Gastroesophageal sphincter (tissue), 4 donors: ENCODE data around the gene GPR78. TPM values are rescaled to one million over a fixed set of nuclear protein-coding genes. Genes with fewer than 3 reads are reported as not detected.

Source experiments
- ATAC-seq: fragments of 150-250 bp; one replicate; pipeline ENCODE4 v1.9.1; 2016; ENCODE audit warnings: mild to moderate bottlenecking, moderate library complexity
- H3K27ac ChIP-seq, 4 donors: fragments of 200-600 bp; sonication (generic) in 3 of 4; 1 replicate in 3 of 4; 2 replicates in 1 of 4; pipeline ENCODE4 v1.5.1; 2016 to 2019
- H3K27me3 ChIP-seq: fragments of 200-600 bp; sonication (generic); one replicate; pipeline ENCODE4 v1.5.1; 2019
- H3K36me3 ChIP-seq, 2 donors: fragments of 200-600 bp; sonication (generic); one replicate each; pipeline ENCODE4 v1.5.1; 2019; ENCODE audit warnings: control low read depth in 1 of 2
- H3K4me1 ChIP-seq, 3 donors: fragments of 200-600 bp; sonication (generic); 1 replicate in 2 of 3; 2 replicates in 1 of 3; pipeline ENCODE4 v1.5.1; 2016 to 2019; ENCODE audit warnings: control low read depth in 2 of 3
- H3K4me3 ChIP-seq, 2 donors: fragments of 200-600 bp; sonication (generic); one replicate each; pipeline ENCODE4 v1.5.1; 2019; ENCODE audit warnings: mild to moderate bottlenecking in 1 of 2, moderate library complexity in 1 of 2
- H3K9me3 ChIP-seq, 3 donors: fragments of 200-600 bp; sonication (generic); one replicate each; pipeline ENCODE4 v1.5.1; 2017 to 2019; ENCODE audit warnings: control low read depth in 2 of 3
- CTCF ChIP-seq, 4 experiments: fragments of 200-600 bp in 2 of 4; fragments of 450-650 bp in 2 of 4; sonication (generic) in 1 of 4; IDR thresholded peaks; one replicate each; pipeline ENCODE4 v1.5.1; 2017 to 2019; ENCODE audit warnings: antibody characterized with exemption in 4 of 4, mild to moderate bottlenecking in 2 of 4, moderate library complexity in 2 of 4
- EP300 ChIP-seq: sonication (generic); formaldehyde crosslinking; IDR thresholded peaks from one replicate; pipeline ENCODE4 v1.6.1; 2017; ENCODE audit warnings: antibody characterized with exemption, mild to moderate bottlenecking
- POLR2A ChIP-seq, 2 donors: fragments of 450-650 bp; IDR thresholded peaks; one replicate each; pipeline ENCODE4 v1.6.1; 2017; ENCODE audit warnings: antibody characterized with exemption in 2 of 2, mild to moderate bottlenecking in 2 of 2, moderate library complexity in 1 of 2
- POLR2AphosphoS5 ChIP-seq: sonication (generic); formaldehyde crosslinking; IDR thresholded peaks from one replicate; pipeline ENCODE4 v1.6.1; 2017; ENCODE audit warnings: antibody characterized with exemption
- WGBS, 2 donors: methylation state at CpG; one replicate each; pipeline ENCODE4 v1.1.5; 2018; ENCODE audit warnings: low coverage in 1 of 2; 5-methylcytosine and 5-hydroxymethylcytosine counted together
- total RNA-seq, 4 donors: library from RNA; depleted of rRNA; stranded (reverse); fragments of >200 nt; gene quantifications; one replicate each; pipeline ENCODE4 v1.1.0, GENCODE V29; 2016

Gene GPR78
- total RNA-seq, 4 donors from 2014 or later, result not detected

GRCh38 chr4:8597791-8598190 is 17.6 kb downstream of the GPR78 start:
- 76% methylated on average over 2 of the region's 15 CpGs; no CpG with 5 or more reads in 1 of the 2 donors for WGBS, 2 donors
- no peak for TF ChIP-seq POLR2AphosphoS5
- TF ChIP-seq POLR2A (IDR thresholded peaks at IDR 0.05), result no peak
- no peak for TF ChIP-seq CTCF (IDR thresholded peaks at IDR 0.05)
- TF ChIP-seq EP300, result no peak
- Histone ChIP-seq H3K9me3 (no peaks in the 10 kb centered on the region), H3K4me3 (no peak overlapping the region), H3K27ac (no peak overlapping the region), H3K36me3 (no peaks in the 10 kb centered on the region), H3K4me1 (peaks cover 0 to 9% (median 0%) of the 10 kb centered on the region in 3 donors), H3K27me3 (peaks cover 51% of the 10 kb centered on the region)
- ATAC-seq, result no peak

GRCh38 chr4:8598391-8599090 is 18.3 kb downstream of the GPR78 start:
- 57 to 100% methylated on average over 1 to 3 of the region's 19 CpGs for WGBS, 2 donors
- Histone ChIP-seq H3K27me3 (peaks cover 45% of the 10 kb centered on the region), H3K27ac (no peak overlapping the region), H3K4me3 (no peak overlapping the region), H3K4me1 (peaks cover 0 to 3% (median 0%) of the 10 kb centered on the region in 3 donors), H3K9me3 (no peaks in the 10 kb centered on the region), H3K36me3 (no peaks in the 10 kb centered on the region)
- ATAC-seq, result no peak
- TF ChIP-seq CTCF (IDR thresholded peaks at IDR 0.05) (no peak), EP300 (no peak), POLR2AphosphoS5 (no peak), POLR2A (IDR thresholded peaks at IDR 0.05) (no peak)

GRCh38 chr4:8599091-8599460 is 18.9 kb downstream of the GPR78 start:
- H3K36me3 ChIP-seq, result no peaks in the 10 kb centered on the region
- H3K4me3 ChIP-seq, result no peak overlapping the region
- H3K27ac ChIP-seq, result no peak overlapping the region
- H3K27me3 ChIP-seq, result peaks cover 40% of the 10 kb centered on the region
- no peak for ATAC-seq
- WGBS, 2 donors, result 71 to 100% methylated on average over 1 to 3 of the region's 8 CpGs
- no peak for TF ChIP-seq POLR2A (IDR thresholded peaks at IDR 0.05)
- peaks cover 0 to 3% (median 0%) of the 10 kb centered on the region in 3 donors for H3K4me1 ChIP-seq
- H3K9me3 ChIP-seq, result no peaks in the 10 kb centered on the region

GRCh38 chr4:8599657-8600056 is 19.5 kb downstream of the GPR78 start:
- Histone ChIP-seq H3K36me3 (no peaks in the 10 kb centered on the region), H3K4me1 (no peaks in the 10 kb centered on the region), H3K27ac (no peak overlapping the region), H3K27me3 (peaks cover 36% of the 10 kb centered on the region), H3K9me3 (no peaks in the 10 kb centered on the region), H3K4me3 (no peak overlapping the region)
- TF ChIP-seq EP300 (no peak), CTCF (IDR thresholded peaks at IDR 0.05) (no peak), POLR2A (IDR thresholded peaks at IDR 0.05) (no peak), POLR2AphosphoS5 (no peak)
- 58 to 95% methylated on average over 4 to 7 of the region's 9 CpGs for WGBS, 2 donors
- ATAC-seq, result no peak

GRCh38 chr4:8600266-8600665 is 20.1 kb downstream of the GPR78 start:
- H3K4me3 ChIP-seq, result no peak overlapping the region
- 100% methylated on average over 2 of the region's 13 CpGs for WGBS, 2 donors
- H3K4me1 ChIP-seq, result no peaks in the 10 kb centered on the region
- no peak for TF ChIP-seq POLR2A (IDR thresholded peaks at IDR 0.05)
- TF ChIP-seq EP300, result no peak
- no peak for TF ChIP-seq POLR2AphosphoS5
- no peaks in the 10 kb centered on the region for H3K9me3 ChIP-seq
- peaks cover 36% of the 10 kb centered on the region for H3K27me3 ChIP-seq
- no peak overlapping the region for H3K27ac ChIP-seq
- no peak for ATAC-seq
- H3K36me3 ChIP-seq, result no peaks in the 10 kb centered on the region

GRCh38 chr4:8600686-8601085 is 20.5 kb downstream of the GPR78 start:
- 81% methylated on average over 3 of the region's 12 CpGs; no CpG with 5 or more reads in 1 of the 2 donors for WGBS, 2 donors

More at GRCh38 chr4:8600686-8601085, 20.5 kb downstream of the GPR78 start:
- Histone ChIP-seq H3K27ac (no peak overlapping the region), H3K4me1 (no peaks in the 10 kb centered on the region), H3K27me3 (peaks cover 36% of the 10 kb centered on the region), H3K36me3 (no peaks in the 10 kb centered on the region), H3K4me3 (no peak overlapping the region), H3K9me3 (no peaks in the 10 kb centered on the region)
- TF ChIP-seq POLR2AphosphoS5 (no peak), CTCF (IDR thresholded peaks at IDR 0.05) (no peak), EP300 (no peak), POLR2A (IDR thresholded peaks at IDR 0.05) (no peak)
- no peak for ATAC-seq
